ENCODE measurements around the gene EEFSEC. TPM values are rescaled to one million over a fixed set of nuclear protein-coding genes. Genes with fewer than 3 reads are reported as not detected.

Gene EEFSEC
- total RNA-seq, 2 donors from 2014 or later = 15.7 to 17.2 TPM

- ATAC-seq (replicated peaks in 1 of 2) (peak; percentile 56 to 61), DNase-seq (no peak)
- no peak overlapping the region for H3K27ac Mint-ChIP-seq
- no peaks in the 10 kb centered on the region for H3K9me3 Mint-ChIP-seq
- peaks cover 0 to 2% of the 10 kb centered on the region in 2 donors for H3K36me3 Mint-ChIP-seq (ENCODE audit: insufficient read depth in 2 of 2)
- no peaks in the 10 kb centered on the region for H3K27me3 Mint-ChIP-seq (ENCODE audit: low read depth)
- H3K4me3 Mint-ChIP-seq = no peak overlapping the region
- H3K4me1 Mint-ChIP-seq (ENCODE audit: low read depth) = no peaks in the 10 kb centered on the region
Measured at GRCh38 chr3:128366652-128367051, 213.4 kb downstream of the EEFSEC start.

DNA sequence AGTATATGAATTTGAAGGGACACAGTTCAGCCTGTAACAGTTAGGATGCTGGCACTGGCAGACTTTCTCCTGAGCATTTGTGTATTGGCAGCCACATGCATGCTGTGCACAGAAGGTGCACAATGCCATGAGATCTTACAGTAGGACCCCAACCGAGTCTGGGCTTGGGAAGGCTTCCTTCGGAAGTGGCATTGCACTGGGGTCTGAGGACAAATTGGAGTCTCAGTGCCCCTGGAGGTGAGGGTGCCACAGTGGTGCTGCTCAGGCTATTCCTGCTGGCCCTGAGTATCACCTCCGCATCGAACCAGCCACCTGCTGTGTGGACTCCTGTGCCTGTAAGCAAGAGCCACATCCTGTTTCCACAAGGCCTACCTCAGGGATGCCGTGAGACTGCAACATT, 213.9 kb downstream of the EEFSEC start:
- peaks cover 0 to 2% of the 10 kb centered on the region in 2 donors for H3K36me3 Mint-ChIP-seq (ENCODE audit: insufficient read depth in 2 of 2)
- no peak overlapping the region for H3K4me3 Mint-ChIP-seq
- H3K9me3 Mint-ChIP-seq = no peaks in the 10 kb centered on the region
- H3K27me3 Mint-ChIP-seq (ENCODE audit: low read depth) = no peaks in the 10 kb centered on the region
- no peak overlapping the region for H3K27ac Mint-ChIP-seq
- H3K4me1 Mint-ChIP-seq (ENCODE audit: low read depth) = peaks cover 5% of the 10 kb centered on the region
- DNase-seq (no peak), ATAC-seq (replicated peaks in 1 of 2) (no peak)

DNA sequence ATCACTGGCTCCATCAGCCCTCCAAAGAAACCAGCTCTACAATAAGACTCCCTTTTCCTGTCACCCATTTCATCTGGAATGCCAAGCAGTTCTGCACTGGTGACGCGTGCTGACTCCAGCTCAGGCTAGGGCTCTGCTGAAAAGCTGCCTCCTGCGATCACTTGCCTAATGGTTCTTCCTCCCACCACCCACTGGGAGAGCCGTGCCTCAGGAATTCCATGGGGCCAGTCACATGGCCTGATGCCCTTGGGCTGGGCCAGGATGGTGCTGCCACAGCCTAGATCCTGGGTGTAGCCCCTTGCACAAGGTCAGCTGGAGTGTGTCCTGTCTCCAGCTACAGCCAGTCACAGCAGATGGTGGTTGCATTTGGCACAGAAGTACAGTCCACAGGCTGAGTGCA, 214.5 kb downstream of the EEFSEC start:
- ATAC-seq (replicated peaks in 1 of 2) = no peak
- Mint-ChIP-seq H3K9me3 (no peaks in the 10 kb centered on the region), H3K36me3 (ENCODE audit: insufficient read depth in 2 of 2) (peaks cover 0 to 2% of the 10 kb centered on the region in 2 donors), H3K27me3 (ENCODE audit: low read depth) (no peaks in the 10 kb centered on the region), H3K4me1 (ENCODE audit: low read depth) (peaks cover 11% of the 10 kb centered on the region), H3K4me3 (no peak overlapping the region), H3K27ac (no peak overlapping the region)
- DNase-seq = no peak

GRCh38 chr3:128368626-128369025, 215.3 kb downstream of the EEFSEC start:
- H3K4me1 Mint-ChIP-seq (ENCODE audit: low read depth) = peaks cover 15% of the 10 kb centered on the region
- no peaks in the 10 kb centered on the region for H3K9me3 Mint-ChIP-seq
- no peak overlapping the region for H3K27ac Mint-ChIP-seq
- no peak overlapping the region for H3K4me3 Mint-ChIP-seq
- DNase-seq (no peak), ATAC-seq (replicated peaks in 1 of 2) (no peak)
- H3K27me3 Mint-ChIP-seq (ENCODE audit: low read depth) = no peaks in the 10 kb centered on the region
- H3K36me3 Mint-ChIP-seq (ENCODE audit: insufficient read depth in 2 of 2) = peaks cover 0 to 2% of the 10 kb centered on the region in 2 donors

DNA sequence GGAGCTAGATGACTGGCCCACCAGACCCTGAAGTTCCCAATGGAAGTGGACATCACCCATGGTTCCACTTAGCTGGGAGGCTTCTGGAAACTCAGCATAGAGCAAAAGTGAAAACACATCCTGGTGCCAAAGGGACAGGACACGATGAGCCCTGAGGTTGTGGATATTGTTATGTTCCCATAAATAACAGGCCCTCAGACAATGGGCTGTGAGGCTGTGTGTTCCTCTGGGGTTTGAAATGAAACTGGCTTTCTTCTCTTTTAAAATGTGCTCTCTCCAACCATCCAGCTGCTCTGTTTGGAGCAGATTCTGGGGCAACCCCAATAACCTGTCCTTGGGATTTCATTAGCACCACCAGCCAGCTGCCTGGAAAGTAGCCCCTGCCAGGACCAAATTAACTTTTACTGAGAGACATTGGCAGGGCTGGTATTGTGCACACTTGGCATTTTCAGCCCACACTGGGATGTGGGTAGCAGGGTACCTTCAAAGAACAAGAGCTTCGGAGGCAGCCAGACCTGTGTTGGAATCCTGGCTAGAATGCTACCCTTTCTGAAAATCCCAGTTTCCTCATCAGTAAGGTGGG, 215.9 kb downstream of the EEFSEC start:
- Mint-ChIP-seq H3K27me3 (ENCODE audit: low read depth) (no peaks in the 10 kb centered on the region), H3K9me3 (no peaks in the 10 kb centered on the region), H3K36me3 (ENCODE audit: insufficient read depth in 2 of 2) (peaks cover 0 to 2% of the 10 kb centered on the region in 2 donors), H3K4me3 (no peak overlapping the region), H3K27ac (no peak overlapping the region), H3K4me1 (ENCODE audit: low read depth) (peaks cover 15% of the 10 kb centered on the region)
- ATAC-seq (replicated peaks in 1 of 2) = no peak
- no peak for DNase-seq

GRCh38 chr3:128369881-128370642, 216.8 kb downstream of the EEFSEC start:
- Mint-ChIP-seq H3K36me3 (ENCODE audit: insufficient read depth in 2 of 2) (peaks cover 0 to 2% of the 10 kb centered on the region in 2 donors), H3K9me3 (no peaks in the 10 kb centered on the region), H3K27ac (no peak overlapping the region), H3K4me3 (no peak overlapping the region), H3K27me3 (ENCODE audit: low read depth) (no peaks in the 10 kb centered on the region), H3K4me1 (ENCODE audit: low read depth) (peaks cover 15% of the 10 kb centered on the region)
- DNase-seq (no peak), ATAC-seq (replicated peaks in 1 of 2) (no peak)

DNA sequence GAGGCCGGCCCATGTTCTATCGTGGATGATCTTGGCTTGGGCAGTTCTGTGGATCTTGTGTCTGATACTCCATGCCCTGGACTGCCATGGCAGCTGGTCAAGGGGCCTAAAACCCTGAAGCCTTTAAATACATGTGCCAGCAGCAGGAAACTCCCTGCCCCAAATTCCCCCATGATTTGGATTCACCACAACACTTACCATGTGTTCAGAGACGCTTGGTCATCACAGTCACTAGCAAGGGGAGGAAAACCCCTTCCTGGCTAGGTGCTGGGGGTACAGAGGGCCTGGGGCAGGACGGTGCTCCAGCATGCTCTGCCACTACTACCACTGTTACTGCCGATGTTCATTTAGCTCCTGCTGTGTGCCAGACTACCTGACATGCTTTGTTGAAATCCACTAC, 219.0 kb downstream of the EEFSEC start:
- Mint-ChIP-seq H3K4me1 (ENCODE audit: low read depth) (peaks cover 15% of the 10 kb centered on the region), H3K36me3 (ENCODE audit: insufficient read depth in 2 of 2) (peaks cover 0 to 2% of the 10 kb centered on the region in 2 donors), H3K27me3 (ENCODE audit: low read depth) (no peaks in the 10 kb centered on the region), H3K27ac (peak overlapping the region; percentile 15), H3K9me3 (no peaks in the 10 kb centered on the region), H3K4me3 (peak overlapping the region in 1 of 2 donors; percentile 11)
- ATAC-seq (replicated peaks in 1 of 2) (peak; percentile 79 to 81), DNase-seq (peak; percentile 37 to 40)

GRCh38 chr3:128372707-128373533, 219.6 kb downstream of the EEFSEC start:
- Mint-ChIP-seq H3K4me3 (peak overlapping the region in 1 of 2 donors; percentile 11), H3K36me3 (ENCODE audit: insufficient read depth in 2 of 2) (no peaks in the 10 kb centered on the region), H3K27ac (peak overlapping the region; percentile 15), H3K27me3 (ENCODE audit: low read depth) (no peaks in the 10 kb centered on the region), H3K9me3 (no peaks in the 10 kb centered on the region), H3K4me1 (ENCODE audit: low read depth) (peaks cover 15% of the 10 kb centered on the region)
- ATAC-seq (replicated peaks in 1 of 2) (peak; percentile 62 to 72), DNase-seq (peak; percentile 7 to 9)

- H3K27me3 Mint-ChIP-seq (ENCODE audit: low read depth) = no peaks in the 10 kb centered on the region
- H3K4me3 Mint-ChIP-seq = no peak overlapping the region
- ATAC-seq (replicated peaks in 1 of 2) = no peak
- H3K4me1 Mint-ChIP-seq (ENCODE audit: low read depth) = peaks cover 15% of the 10 kb centered on the region
- H3K9me3 Mint-ChIP-seq = no peaks in the 10 kb centered on the region
- H3K27ac Mint-ChIP-seq = no peak overlapping the region
- no peak for DNase-seq
- H3K36me3 Mint-ChIP-seq (ENCODE audit: insufficient read depth in 2 of 2) = no peaks in the 10 kb centered on the region
Measured at GRCh38 chr3:128374746-128375445, 221.6 kb downstream of the EEFSEC start.

DNA sequence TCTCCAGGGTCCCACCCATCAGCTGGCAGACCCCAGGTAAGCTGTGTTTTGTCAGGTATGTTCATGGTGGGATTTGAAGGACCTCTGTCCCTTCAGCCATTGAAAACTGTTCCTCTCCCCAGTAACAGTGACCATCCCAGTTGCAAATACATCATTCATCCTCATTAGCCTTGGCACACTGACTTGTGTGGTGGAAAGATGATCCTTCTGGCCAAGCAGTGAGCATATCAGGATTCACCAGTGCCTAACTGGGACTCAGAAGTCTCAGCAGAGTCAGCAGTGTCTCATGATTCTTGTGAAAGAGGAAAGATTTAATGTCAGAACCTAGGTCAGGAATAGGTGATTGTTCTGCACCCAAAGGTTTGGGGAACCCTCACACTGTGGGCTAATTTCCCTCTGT, 223.2 kb downstream of the EEFSEC start:
- no peaks in the 10 kb centered on the region for H3K36me3 Mint-ChIP-seq (ENCODE audit: insufficient read depth in 2 of 2)
- no peaks in the 10 kb centered on the region for H3K27me3 Mint-ChIP-seq (ENCODE audit: low read depth)
- peaks cover 15% of the 10 kb centered on the region for H3K4me1 Mint-ChIP-seq (ENCODE audit: low read depth)
- ATAC-seq (replicated peaks in 1 of 2) = no peak
- no peak for DNase-seq
- no peak overlapping the region for H3K4me3 Mint-ChIP-seq
- H3K27ac Mint-ChIP-seq = no peak overlapping the region
- H3K9me3 Mint-ChIP-seq = no peaks in the 10 kb centered on the region

DNA sequence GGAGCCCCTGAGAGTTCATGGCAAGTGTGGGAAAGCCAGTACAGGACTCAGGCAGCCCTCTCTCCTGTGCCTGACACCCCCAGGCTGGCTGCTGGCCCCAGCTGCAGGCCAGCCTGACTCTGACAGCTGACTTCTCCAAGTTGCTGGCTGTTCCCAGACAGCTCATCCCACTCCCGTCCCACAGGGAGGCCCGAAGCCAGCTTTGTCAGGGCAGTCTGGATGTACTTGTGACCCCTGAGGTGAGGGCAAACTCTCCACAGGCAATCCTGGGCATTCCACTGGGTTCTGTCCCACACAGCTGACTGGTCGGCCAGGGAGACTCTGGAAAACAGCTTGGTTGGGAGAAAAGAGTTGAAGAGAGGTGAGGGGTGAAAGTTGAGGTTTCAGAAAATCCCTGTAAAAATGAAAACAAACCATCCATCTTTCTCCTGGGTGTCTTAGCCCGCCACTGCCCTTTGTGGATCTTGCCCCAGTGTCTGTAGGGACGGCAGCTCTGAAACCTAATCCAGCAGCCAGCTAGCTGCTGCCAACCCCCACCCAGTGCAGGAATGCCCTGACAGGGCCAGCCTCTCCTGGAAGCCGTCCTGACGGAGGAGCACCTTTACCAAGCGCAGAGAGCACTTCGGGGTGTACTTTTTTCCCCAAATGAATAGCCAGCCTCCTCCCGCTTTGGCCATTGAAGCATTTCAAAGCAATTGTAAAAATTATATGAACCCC, 225.5 kb downstream of the EEFSEC start:
- no peaks in the 10 kb centered on the region for H3K36me3 Mint-ChIP-seq (ENCODE audit: insufficient read depth in 2 of 2)
- no peak for ATAC-seq (replicated peaks in 1 of 2)
- no peak overlapping the region for H3K27ac Mint-ChIP-seq
- no peaks in the 10 kb centered on the region for H3K9me3 Mint-ChIP-seq
- no peak for DNase-seq
- no peaks in the 10 kb centered on the region for H3K27me3 Mint-ChIP-seq (ENCODE audit: low read depth)
- peaks cover 8% of the 10 kb centered on the region for H3K4me1 Mint-ChIP-seq (ENCODE audit: low read depth)
- H3K4me3 Mint-ChIP-seq = no peak overlapping the region

- Mint-ChIP-seq H3K27me3 (ENCODE audit: low read depth) (no peaks in the 10 kb centered on the region), H3K4me1 (ENCODE audit: low read depth) (peaks cover 8% of the 10 kb centered on the region), H3K36me3 (ENCODE audit: insufficient read depth in 2 of 2) (no peaks in the 10 kb centered on the region), H3K27ac (no peak overlapping the region), H3K9me3 (no peaks in the 10 kb centered on the region), H3K4me3 (no peak overlapping the region)
- no peak for ATAC-seq (replicated peaks in 1 of 2)
- no peak for DNase-seq
Measured at GRCh38 chr3:128379367-128380160, 226.3 kb downstream of the EEFSEC start.

Measured in activated T-cell treated with anti-CD3 and anti-CD28 coated beads, Interleukin-2, amount 50 U/mL, for 72 hours (primary cell).